ENCODE data around the gene PRR33.

- no peak for TF ChIP-seq CTCF (conservative IDR thresholded peaks at IDR 0.05 in 1 of 2, IDR thresholded peaks at IDR 0.05 in 1 of 2; ENCODE audit: extremely low read depth in 1 of 2, insufficient read depth in 1 of 2, low read depth in 1 of 2, low read length in 2 of 2)
- TF ChIP-seq EZH2 (IDR thresholded peaks at IDR 0.05; ENCODE audit: borderline replicate concordance, low read length) = no peak
Observed at GRCh38 chr11:1859004-1859403, 32.7 kb downstream of the PRR33 start.

Data from mammary epithelial cell (primary cell).